Liver (tissue), 9 donors: ENCODE results near the gene ZNHIT6. TPM values are rescaled to one million over a fixed set of nuclear protein-coding genes. Genes with fewer than 3 reads are reported as not detected.
A peak's percentile ranks its signal among the peaks of the same experiment; 100 is the strongest.
"Not testable (repeated sequence)": the region's sequence is repeated elsewhere in the genome, so short reads cannot be mapped to it uniquely, and the experiment has no call there.

ENCODE experiments used
- DNase-seq: peaks from one replicate; pipeline ENCODE4 v3.0.0-alpha.2; 2017; ENCODE audit warnings: low spot score
- H3K27ac ChIP-seq, 2 donors: one replicate each; pipeline ENCODE4 v1.7.0; 2013; ENCODE audit warnings: inconsistent platforms in 2 of 2, low read length in 2 of 2, control low read depth in 1 of 2, low read depth in 1 of 2, mild to moderate bottlenecking in 1 of 2
- H3K27me3 ChIP-seq, 4 donors: one replicate each; pipeline versions ENCODE4 v1.6.1 to v1.7.0; 2013; ENCODE audit warnings: low read length in 3 of 4, inconsistent platforms in 1 of 4, mild to moderate bottlenecking in 1 of 4, moderate library complexity in 1 of 4; ENCODE audit not compliant: control insufficient read depth in 4 of 4, insufficient read depth in 4 of 4
- H3K36me3 ChIP-seq, 4 donors: one replicate each; pipeline versions ENCODE4 v1.6.1 to v1.7.0; 2013; ENCODE audit warnings: low read length in 3 of 4, mild to moderate bottlenecking in 3 of 4, low read depth in 1 of 4, moderate library complexity in 1 of 4; ENCODE audit not compliant: control insufficient read depth in 4 of 4, insufficient read depth in 3 of 4
- H3K4me1 ChIP-seq, 4 donors: one replicate each; pipeline versions ENCODE4 v1.6.1 to v1.7.0; 2013; ENCODE audit warnings: low read length in 3 of 4, mild to moderate bottlenecking in 3 of 4, moderate library complexity in 1 of 4; ENCODE audit not compliant: control insufficient read depth in 4 of 4, insufficient read depth in 4 of 4
- H3K4me3 ChIP-seq, 3 donors: one replicate each; pipeline versions ENCODE4 v1.6.1 to v1.7.0; 2013; ENCODE audit warnings: low read length in 3 of 3, control low read depth in 1 of 3, low read depth in 1 of 3, mild to moderate bottlenecking in 1 of 3
- H3K9ac ChIP-seq, 2 donors: one replicate each; pipeline ENCODE4 v1.7.0; 2013; ENCODE audit warnings: low read length in 2 of 2, mild to moderate bottlenecking in 2 of 2, moderate library complexity in 2 of 2, control low read depth in 1 of 2, low read depth in 1 of 2
- H3K9me3 ChIP-seq, 4 donors: one replicate each; pipeline versions ENCODE4 v1.6.1 to v1.7.0; 2013; ENCODE audit warnings: low read length in 3 of 4; ENCODE audit not compliant: control insufficient read depth in 4 of 4
- ATF3 ChIP-seq: IDR thresholded peaks from 2 replicates; pipeline ENCODE4 v1.6.1; 2016; ENCODE audit warnings: antibody characterized with exemption
- CTCF ChIP-seq: fragments of 150-350 bp; IDR thresholded peaks from 2 replicates; pipeline ENCODE4 v1.5.1; 2017; ENCODE audit warnings: improper control_type of control experiment, low read depth, low read length; ENCODE audit not compliant: missing input control
- EGR1 ChIP-seq, 2 donors: IDR thresholded peaks; 2 replicates each; pipeline ENCODE4 v1.6.1; 2016 to 2018; ENCODE audit warnings: antibody characterized with exemption in 2 of 2, low read depth in 2 of 2
- FOXA1 ChIP-seq: IDR thresholded peaks from 2 replicates; pipeline ENCODE4 v1.6.1; 2016; ENCODE audit warnings: antibody characterized with exemption
- FOXA2 ChIP-seq: IDR thresholded peaks from 2 replicates; pipeline ENCODE4 v1.6.1; 2016; ENCODE audit warnings: antibody characterized with exemption
- GABPA ChIP-seq, 2 donors: IDR thresholded peaks in 1 of 2; conservative IDR thresholded peaks in 1 of 2; 2 replicates each; pipeline ENCODE4 v1.6.1; 2016; ENCODE audit warnings: antibody characterized with exemption in 2 of 2, mild to moderate bottlenecking in 1 of 2, moderate library complexity in 1 of 2
- HNF4A ChIP-seq, 2 donors: conservative IDR thresholded peaks; 2 replicates each; pipeline ENCODE4 v1.6.1; 2016; ENCODE audit warnings: antibody characterized with exemption in 2 of 2, mild to moderate bottlenecking in 2 of 2
- HNF4G ChIP-seq: IDR thresholded peaks from 2 replicates; pipeline ENCODE4 v1.6.1; 2016; ENCODE audit warnings: antibody characterized with exemption
- JUND ChIP-seq, 2 donors: IDR thresholded peaks; 2 replicates each; pipeline ENCODE4 v1.6.1; 2016; ENCODE audit warnings: antibody characterized with exemption in 2 of 2
- MAX ChIP-seq: IDR thresholded peaks from 2 replicates; pipeline ENCODE4 v1.6.1; 2016; ENCODE audit warnings: antibody characterized with exemption
- RAD21 ChIP-seq, 2 donors: IDR thresholded peaks; 2 replicates each; pipeline ENCODE4 v1.6.1; 2016; ENCODE audit warnings: antibody characterized with exemption in 2 of 2, mild to moderate bottlenecking in 2 of 2
- REST ChIP-seq: IDR thresholded peaks from 2 replicates; pipeline ENCODE4 v1.6.1; 2016; ENCODE audit warnings: antibody characterized with exemption, mild to moderate bottlenecking
- RXRA ChIP-seq, 2 donors: IDR thresholded peaks; 2 replicates each; pipeline ENCODE4 v1.6.1; 2017 to 2018; ENCODE audit warnings: antibody characterized with exemption in 2 of 2, mild to moderate bottlenecking in 1 of 2
- SP1 ChIP-seq: IDR thresholded peaks from 2 replicates; pipeline ENCODE4 v1.6.1; 2018; ENCODE audit warnings: antibody characterized with exemption, mild to moderate bottlenecking
- TAF1 ChIP-seq: conservative IDR thresholded peaks from 2 replicates; pipeline ENCODE4 v1.6.1; 2016; ENCODE audit warnings: antibody characterized with exemption, mild to moderate bottlenecking
- YY1 ChIP-seq: IDR thresholded peaks from 2 replicates; pipeline ENCODE4 v1.6.1; 2016; ENCODE audit warnings: antibody characterized with exemption, mild to moderate bottlenecking
- ZBTB33 ChIP-seq: IDR thresholded peaks from 2 replicates; pipeline ENCODE4 v1.6.1; 2016; ENCODE audit warnings: antibody characterized with exemption
- WGBS: extraction: QIAGEN DNeasy Blood & Tissue Kit; methylation state at CpG from one replicate; pipeline ENCODE4 v1.1.7; 2013; 5-methylcytosine and 5-hydroxymethylcytosine counted together
- polyA plus RNA-seq, 2 donors: library from polyadenylated mRNA; stranded (reverse) in 1 of 2; unstranded in 1 of 2; fragments of 200-250 nt in 1 of 2; fragments of >200 nt in 1 of 2; fragmentation: Nextera tagmentation in 1 of 2; extraction: Ambion mirVana in 1 of 2; gene quantifications; one replicate each; pipeline versions ENCODE4 v1.2.1 to v1.2.3, GENCODE V29; 2013 to 2015
- total RNA-seq, 2 donors: library from RNA; depleted of rRNA; stranded (reverse); fragments of >200 nt; gene quantifications; one replicate each; pipeline ENCODE4 v1.2.3, GENCODE V29; 2014
- donor health status: healthy.
- donor health status: healthy.
- donor health status: healthy.
- donor health status: healthy.
- donor health status: healthy.

The ZNHIT6 gene
- total and polyA plus RNA-seq, 4 donors, result 2.2 to 4.0 (median 3.2) TPM

- TF ChIP-seq REST (no peak), ZBTB33 (no peak), JUND (IDR thresholded peaks at IDR 0.05) (no peak)
These were observed 10.6 kb upstream of the ZNHIT6 start (continued) for GRCh38 chr1:85718678-85719340.

- not testable (repeated sequence) for H3K4me1 ChIP-seq, H3K27me3 ChIP-seq, H3K9ac ChIP-seq, H3K36me3 ChIP-seq, DNase-seq, H3K27ac ChIP-seq, H3K9me3 ChIP-seq, H3K4me3 ChIP-seq
- 84% methylated on average over 14 of the region's 14 CpGs for WGBS
These were observed 6.3 kb upstream of the ZNHIT6 start for GRCh38 chr1:85714418-85715114.

- 84% methylated on average over 6 of the region's 6 CpGs for WGBS
- peak overlapping the region in 1 of 2 donors; percentile 90 for H3K9ac ChIP-seq
- peak overlapping the region; percentile 69 to 79 for H3K27ac ChIP-seq
- H3K4me3 ChIP-seq, result peak overlapping the region; percentile 78 to 85 (median 79)
- TF ChIP-seq RAD21 (IDR thresholded peaks at IDR 0.05) (no peak), CTCF (no peak), FOXA2 (no peak), SP1 (no peak), MAX (no peak), FOXA1 (no peak), YY1 (no peak), EGR1 (IDR thresholded peaks at IDR 0.05; ENCODE audit: low read depth in 2 of 2) (no peak), JUND (IDR thresholded peaks at IDR 0.05) (no peak), GABPA (IDR thresholded peaks at IDR 0.05 in 1 of 2, conservative IDR thresholded peaks at IDR 0.05 in 1 of 2) (no peak), ATF3 (no peak), HNF4A (conservative IDR thresholded peaks at IDR 0.05) (no peak), ZBTB33 (no peak), TAF1 (no peak), HNF4G (no peak), RXRA (IDR thresholded peaks at IDR 0.05) (no peak)
- DNase-seq, result no peak
- H3K27me3 ChIP-seq, result peaks cover 0 to 3% (median 0%) of the 10 kb centered on the region in 4 donors
- H3K4me1 ChIP-seq, result peaks cover 3 to 17% (median 10%) of the 10 kb centered on the region in 4 donors
- peaks cover 0 to 3% (median 0%) of the 10 kb centered on the region in 4 donors for H3K36me3 ChIP-seq
- H3K9me3 ChIP-seq, result peaks cover 0 to 3% (median 0%) of the 10 kb centered on the region in 4 donors
These were observed 595 bp upstream of the ZNHIT6 start for GRCh38 chr1:85708829-85709227.
